HG03280 (cell line): Measurements from ENCODE around the gene EIF4G1.

Experiments
- ATAC-seq: cut with Tn5 transposase; IDR thresholded peaks from one replicate; pipeline ENCODE4 v1.9.1; 2021; ENCODE audit warnings: mild to moderate bottlenecking, moderate library complexity; ENCODE audit not compliant: unreplicated experiment

Gene EIF4G1

GRCh38 chr3:184361932-184362667 is 47.7 kb downstream of the EIF4G1 start:
- peak; percentile 6 for ATAC-seq

DNA sequence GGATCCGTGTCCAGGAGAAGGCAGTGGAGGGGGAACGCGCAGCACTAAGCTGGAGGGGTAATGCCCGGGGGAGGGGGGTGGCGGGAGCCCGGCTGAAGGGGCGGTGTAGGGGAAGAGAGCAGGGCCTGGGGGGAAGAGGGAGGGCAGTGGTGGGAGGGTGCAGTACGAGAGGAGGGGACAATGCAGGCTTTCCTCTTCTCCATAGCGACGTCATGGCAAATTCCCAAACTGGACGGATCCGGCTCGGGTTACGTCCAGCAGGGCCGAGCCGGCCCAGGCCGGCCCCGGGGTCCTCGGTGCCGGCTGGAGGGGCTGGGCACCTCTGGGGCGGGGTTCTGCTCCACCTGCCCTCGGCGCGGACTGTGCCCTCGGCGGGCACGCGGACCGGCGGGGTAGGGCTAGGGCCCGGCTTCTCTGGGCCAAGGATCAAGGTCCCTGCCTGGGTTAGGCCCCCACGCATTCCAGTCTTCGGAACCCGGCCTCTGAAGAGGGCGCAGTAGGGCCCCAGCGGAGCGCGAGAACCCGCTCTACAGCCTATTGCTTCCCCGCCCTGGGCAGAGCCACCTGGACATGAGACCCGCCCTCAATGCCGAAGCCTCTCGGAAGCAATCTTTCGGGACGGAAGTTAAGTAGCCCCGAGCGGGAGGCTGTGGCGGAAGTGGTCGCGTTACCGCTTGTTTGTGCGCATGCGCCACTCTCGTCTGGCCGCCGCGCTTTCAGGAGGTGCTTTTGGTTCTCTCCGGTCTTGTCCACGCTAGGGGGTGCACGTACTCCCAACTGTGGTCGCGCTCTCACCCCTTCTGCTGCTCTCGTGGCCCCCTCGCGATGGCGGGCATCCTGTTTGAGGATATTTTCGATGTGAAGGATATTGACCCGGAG is 48.5 kb downstream of the EIF4G1 start:
- ATAC-seq: peak; percentile 89

- no peak for ATAC-seq
Measured at GRCh38 chr3:184366619-184367289, 52.3 kb downstream of the EIF4G1 start.

- no peak for ATAC-seq
Measured at GRCh38 chr3:184368116-184368515, 53.7 kb downstream of the EIF4G1 start.

GRCh38 chr3:184368586-184369183 is 54.3 kb downstream of the EIF4G1 start:
- no peak for ATAC-seq

- no peak for ATAC-seq
Measured at GRCh38 chr3:184371570-184372018, 57.2 kb downstream of the EIF4G1 start.

GRCh38 chr3:184372296-184372821 is 58.0 kb downstream of the EIF4G1 start:
- no peak for ATAC-seq

DNA sequence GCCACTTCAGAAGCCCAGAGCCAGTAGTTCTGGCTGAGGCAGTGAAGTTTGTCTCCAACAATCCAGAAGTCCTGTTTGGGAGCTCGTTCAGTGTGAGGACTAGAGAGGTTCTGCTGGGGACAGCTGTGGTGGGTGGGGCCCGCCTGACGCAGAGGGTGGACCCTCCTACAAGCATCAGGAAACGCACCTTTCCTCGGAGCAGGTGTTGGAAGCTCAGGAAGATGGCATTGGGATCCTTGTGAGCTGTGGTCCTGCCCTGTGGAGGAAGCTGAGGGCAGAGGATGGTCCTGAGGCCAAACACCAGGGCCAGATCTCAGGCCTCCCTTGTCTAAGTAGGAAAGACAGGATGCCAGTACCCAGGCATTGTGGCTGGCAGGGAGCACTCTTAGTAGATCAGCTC is 58.5 kb downstream of the EIF4G1 start:
- ATAC-seq: no peak

- no peak for ATAC-seq
Measured at GRCh38 chr3:184373422-184373821, 59.0 kb downstream of the EIF4G1 start.

- ATAC-seq: no peak
Measured at GRCh38 chr3:184375747-184376461, 61.5 kb downstream of the EIF4G1 start.

- no peak for ATAC-seq
Measured at GRCh38 chr3:184377374-184377773, 63.0 kb downstream of the EIF4G1 start.

DNA sequence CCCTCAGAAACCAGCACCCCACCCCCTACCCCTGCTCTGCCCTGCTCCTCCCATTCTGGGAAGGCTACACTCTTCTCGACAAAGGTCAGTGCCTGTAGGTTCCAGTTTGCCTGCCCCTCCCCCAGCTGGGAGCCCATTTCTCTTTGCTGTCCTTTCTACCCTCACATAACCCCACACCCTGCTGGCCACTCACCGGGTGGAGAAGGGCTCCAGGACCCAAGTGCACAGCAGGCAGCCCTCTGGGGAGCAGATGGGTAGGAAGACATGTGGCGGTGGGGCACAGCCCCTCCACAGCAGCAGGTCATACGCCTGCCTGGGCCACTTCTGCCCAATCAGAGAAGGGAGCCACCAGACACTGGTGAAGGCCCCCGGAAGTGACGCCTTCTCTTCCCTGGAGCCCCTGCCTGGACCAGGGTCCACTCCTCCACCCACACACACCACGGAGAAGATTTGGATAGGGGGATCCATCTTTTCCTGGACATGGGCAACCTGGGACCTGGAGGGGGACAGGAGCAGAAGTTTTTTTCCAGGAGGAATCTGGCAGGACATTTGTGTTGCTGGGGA is 63.6 kb downstream of the EIF4G1 start, which contains the start of gene THPO:
TSS of gene THPO (minus strand) at position 326 of the 564 bp plus-strand sequence. CDS start 1,948 bp downstream, outside the sequence.
- no peak for ATAC-seq

DNA sequence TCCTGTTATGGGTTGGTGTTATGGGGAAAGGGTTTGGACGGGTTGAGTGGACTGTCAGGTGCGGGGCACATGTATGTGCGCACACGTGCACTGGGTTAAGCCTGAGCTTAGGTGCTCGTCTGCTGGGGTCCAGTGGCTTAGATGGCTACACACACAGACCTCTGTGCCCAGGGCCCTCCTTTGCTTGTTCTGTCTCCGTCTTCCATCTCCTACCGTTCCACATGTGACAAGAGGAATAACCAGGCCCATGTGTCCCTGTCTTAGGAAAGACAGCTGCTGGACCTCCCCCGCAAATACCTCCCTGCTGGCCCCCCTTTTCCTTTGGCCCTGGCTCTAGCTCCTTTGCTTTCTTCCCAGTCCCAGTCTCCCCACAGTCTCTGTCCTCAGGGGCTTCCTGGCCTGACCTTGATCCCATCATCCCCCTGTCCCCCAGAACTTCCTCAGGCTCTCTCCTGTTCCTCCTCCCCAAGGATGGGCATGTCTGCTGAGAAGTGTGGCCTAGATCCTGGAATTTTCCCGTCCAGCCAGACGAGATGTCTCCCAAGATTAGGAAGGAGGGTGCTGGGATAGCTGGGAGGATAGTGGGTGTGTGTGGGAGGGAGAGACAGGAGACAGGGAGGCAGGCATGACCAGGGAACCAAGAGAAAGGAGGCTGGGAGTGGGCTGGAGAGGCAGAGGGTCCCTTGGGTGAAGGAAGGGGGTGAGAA is 64.4 kb downstream of the EIF4G1 start:
- ATAC-seq: no peak

- no peak for ATAC-seq
Measured at GRCh38 chr3:184379358-184380184, 65.2 kb downstream of the EIF4G1 start, which contains the start of gene CHRD. TSS of gene CHRD (plus strand) at chr3:184380054. CDS start at chr3:184380319, 265 bp downstream.

DNA sequence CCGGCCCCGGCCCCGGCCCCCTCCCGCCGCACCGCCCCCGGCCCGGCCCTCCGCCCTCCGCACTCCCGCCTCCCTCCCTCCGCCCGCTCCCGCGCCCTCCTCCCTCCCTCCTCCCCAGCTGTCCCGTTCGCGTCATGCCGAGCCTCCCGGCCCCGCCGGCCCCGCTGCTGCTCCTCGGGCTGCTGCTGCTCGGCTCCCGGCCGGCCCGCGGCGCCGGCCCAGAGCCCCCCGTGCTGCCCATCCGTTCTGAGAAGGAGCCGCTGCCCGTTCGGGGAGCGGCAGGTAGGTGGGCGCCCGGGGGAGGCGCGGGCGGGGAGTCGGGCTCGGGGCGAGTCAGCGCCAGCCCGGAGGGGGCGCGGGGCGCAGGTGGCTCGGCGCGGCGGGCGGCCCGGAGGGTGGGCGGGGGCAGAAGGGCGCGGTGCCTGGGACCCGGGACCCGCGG is 65.8 kb downstream of the EIF4G1 start:
- no peak for ATAC-seq

GRCh38 chr3:184380627-184381260 is 66.3 kb downstream of the EIF4G1 start:
- no peak for ATAC-seq
